SK-N-SH treated with all-trans-retinoic acid at 6 μM for 48 hours (cell line): ENCODE measurements around the gene DLG5.

Experiments
- ATAC-seq: fragments of 200-7000 bp; cut with Tn5 transposase; 3 replicates; pipeline ENCODE4 v1.9.1; 2020; ENCODE audit warnings: mild to moderate bottlenecking, moderate library complexity
- ARNTL ChIP-seq: fragments of 450-650 bp; formaldehyde crosslinking; IDR thresholded peaks from 2 replicates; pipeline ENCODE4 v1.5.0; 2020; ENCODE audit warnings: low read depth, mild to moderate bottlenecking, moderate library complexity, borderline replicate concordance
- BACH2 ChIP-seq: fragments of 250-450 bp; sonication (Bioruptor Pico); IDR thresholded peaks from 2 replicates; pipeline ENCODE4 v1.9.0; 2021; ENCODE audit warnings: mild to moderate bottlenecking, borderline replicate concordance
- CSDC2 ChIP-seq: fragments of 250-450 bp; sonication (Bioruptor Pico); IDR thresholded peaks from 2 replicates; pipeline ENCODE4 v1.5.0; 2020; ENCODE audit warnings: mild to moderate bottlenecking, moderate library complexity
- CSRNP3 ChIP-seq: fragments of 250-450 bp; sonication (Bioruptor Pico); IDR thresholded peaks from 2 replicates; pipeline ENCODE4 v1.5.1; 2021; ENCODE audit warnings: mild to moderate bottlenecking, moderate library complexity
- ESRRG ChIP-seq: fragments of 250-450 bp; sonication (Bioruptor Pico); IDR thresholded peaks from 2 replicates; pipeline ENCODE4 v1.6.1; 2021; ENCODE audit warnings: mild to moderate bottlenecking
- GLIS3 ChIP-seq: fragments of 250-450 bp; sonication (Bioruptor Pico); IDR thresholded peaks from 2 replicates; pipeline ENCODE4 v1.5.0; 2020; ENCODE audit warnings: mild to moderate bottlenecking, moderate library complexity
- ISL1 ChIP-seq: fragments of 250-450 bp; sonication (Bioruptor Pico); IDR thresholded peaks from 2 replicates; pipeline ENCODE4 v2.1.2; 2022; ENCODE audit warnings: mild to moderate bottlenecking, moderate library complexity
- OSR1 ChIP-seq: fragments of 250-450 bp; sonication (Bioruptor Pico); IDR thresholded peaks from 2 replicates; pipeline ENCODE4 v1.8.0; 2022; ENCODE audit warnings: moderate library complexity, mild to moderate bottlenecking, inconsistent platforms
- PATZ1 ChIP-seq: fragments of 250-450 bp; sonication (Bioruptor Pico); IDR thresholded peaks from 2 replicates; pipeline ENCODE4 v1.8.0; 2020; ENCODE audit warnings: mild to moderate bottlenecking, moderate library complexity, borderline replicate concordance
- POU6F1 ChIP-seq: fragments of 250-450 bp; sonication (Bioruptor Pico); IDR thresholded peaks from 2 replicates; pipeline ENCODE4 v1.8.0; 2021; ENCODE audit warnings: low read depth, mild to moderate bottlenecking, moderate library complexity, borderline replicate concordance
- PPARA ChIP-seq: fragments of 250-450 bp; sonication (Bioruptor Pico); IDR thresholded peaks from 2 replicates; pipeline ENCODE4 v1.5.0; 2020; ENCODE audit warnings: mild to moderate bottlenecking, borderline replicate concordance
- RARB ChIP-seq: fragments of 250-450 bp; sonication (Bioruptor Pico); IDR thresholded peaks from 2 replicates; pipeline ENCODE4 v1.8.0; 2021; ENCODE audit warnings: mild to moderate bottlenecking, moderate library complexity
- SNAI2 ChIP-seq: fragments of 250-450 bp; sonication (Bioruptor Pico); IDR thresholded peaks from 2 replicates; pipeline ENCODE4 v1.5.0; 2020; ENCODE audit warnings: mild to moderate bottlenecking, moderate library complexity
- TCF4 ChIP-seq: fragments of 250-450 bp; sonication (Bioruptor Pico); IDR thresholded peaks from 2 replicates; pipeline ENCODE4 v1.8.0; 2021; ENCODE audit warnings: mild to moderate bottlenecking, moderate library complexity, borderline replicate concordance
- TOX ChIP-seq: fragments of 250-450 bp; sonication (Bioruptor Pico); IDR thresholded peaks from 2 replicates; pipeline ENCODE4 v1.8.0; 2021; ENCODE audit warnings: mild to moderate bottlenecking, moderate library complexity, borderline replicate concordance
- ZC3H10 ChIP-seq: fragments of 250-450 bp; sonication (Bioruptor Pico); IDR thresholded peaks from 2 replicates; pipeline ENCODE4 v1.5.1; 2021; ENCODE audit warnings: mild to moderate bottlenecking, moderate library complexity
- ZFP3 ChIP-seq: fragments of 250-450 bp; sonication (Bioruptor Pico); IDR thresholded peaks from 2 replicates; pipeline ENCODE4 v1.5.0; 2020; ENCODE audit warnings: mild to moderate bottlenecking, moderate library complexity
- ZFP30 ChIP-seq: fragments of 450-650 bp; formaldehyde crosslinking; IDR thresholded peaks from 2 replicates; pipeline ENCODE4 v1.5.0; 2022; ENCODE audit warnings: mild to moderate bottlenecking, moderate library complexity
- ZNF565 ChIP-seq: fragments of 450-650 bp; formaldehyde crosslinking; conservative IDR thresholded peaks from 2 replicates; pipeline ENCODE4 v1.5.0; 2020; ENCODE audit warnings: low read depth, mild to moderate bottlenecking, moderate library complexity
- ZNF70 ChIP-seq: fragments of 450-650 bp; formaldehyde crosslinking; IDR thresholded peaks from 2 replicates; pipeline ENCODE4 v1.5.0; 2020; ENCODE audit warnings: mild to moderate bottlenecking, moderate library complexity
- ZNF8 ChIP-seq: fragments of 450-650 bp; formaldehyde crosslinking; IDR thresholded peaks from 2 replicates; pipeline ENCODE4 v1.5.0; 2020; ENCODE audit warnings: mild to moderate bottlenecking, moderate library complexity
- TF ChIP-seq, protein P1 (sequence below): fragments of 250-450 bp; sonication (Bioruptor Pico); IDR thresholded peaks from 2 replicates; pipeline ENCODE4 v1.5.0; 2020; ENCODE audit warnings: mild to moderate bottlenecking, moderate library complexity
- TF ChIP-seq, protein P2 (sequence below): fragments of 250-450 bp; sonication (Bioruptor Pico); IDR thresholded peaks from 2 replicates; pipeline ENCODE4 v1.5.1; 2020; ENCODE audit warnings: low read depth, mild to moderate bottlenecking, moderate library complexity

Gene DLG5

GRCh38 chr10:77784856-77785255, 141.7 kb downstream of the DLG5 start:
- ATAC-seq, result no peak
- TF ChIP-seq ISL1 (CRISPR knock-in tag) (no peak), ZNF8 (CRISPR knock-in tag) (no peak), GLIS3 (CRISPR knock-in tag) (no peak), CSRNP3 (CRISPR knock-in tag) (no peak), ESRRG (CRISPR knock-in tag) (no peak), ZFP3 (CRISPR knock-in tag) (no peak), POU6F1 (CRISPR knock-in tag) (no peak), BACH2 (no peak), ZNF70 (CRISPR knock-in tag) (no peak), PPARA (CRISPR knock-in tag) (no peak), OSR1 (CRISPR knock-in tag) (no peak), ARNTL (CRISPR knock-in tag) (no peak), ZNF565 (CRISPR knock-in tag) (no peak)
- TF ChIP-seq, protein P1, sequence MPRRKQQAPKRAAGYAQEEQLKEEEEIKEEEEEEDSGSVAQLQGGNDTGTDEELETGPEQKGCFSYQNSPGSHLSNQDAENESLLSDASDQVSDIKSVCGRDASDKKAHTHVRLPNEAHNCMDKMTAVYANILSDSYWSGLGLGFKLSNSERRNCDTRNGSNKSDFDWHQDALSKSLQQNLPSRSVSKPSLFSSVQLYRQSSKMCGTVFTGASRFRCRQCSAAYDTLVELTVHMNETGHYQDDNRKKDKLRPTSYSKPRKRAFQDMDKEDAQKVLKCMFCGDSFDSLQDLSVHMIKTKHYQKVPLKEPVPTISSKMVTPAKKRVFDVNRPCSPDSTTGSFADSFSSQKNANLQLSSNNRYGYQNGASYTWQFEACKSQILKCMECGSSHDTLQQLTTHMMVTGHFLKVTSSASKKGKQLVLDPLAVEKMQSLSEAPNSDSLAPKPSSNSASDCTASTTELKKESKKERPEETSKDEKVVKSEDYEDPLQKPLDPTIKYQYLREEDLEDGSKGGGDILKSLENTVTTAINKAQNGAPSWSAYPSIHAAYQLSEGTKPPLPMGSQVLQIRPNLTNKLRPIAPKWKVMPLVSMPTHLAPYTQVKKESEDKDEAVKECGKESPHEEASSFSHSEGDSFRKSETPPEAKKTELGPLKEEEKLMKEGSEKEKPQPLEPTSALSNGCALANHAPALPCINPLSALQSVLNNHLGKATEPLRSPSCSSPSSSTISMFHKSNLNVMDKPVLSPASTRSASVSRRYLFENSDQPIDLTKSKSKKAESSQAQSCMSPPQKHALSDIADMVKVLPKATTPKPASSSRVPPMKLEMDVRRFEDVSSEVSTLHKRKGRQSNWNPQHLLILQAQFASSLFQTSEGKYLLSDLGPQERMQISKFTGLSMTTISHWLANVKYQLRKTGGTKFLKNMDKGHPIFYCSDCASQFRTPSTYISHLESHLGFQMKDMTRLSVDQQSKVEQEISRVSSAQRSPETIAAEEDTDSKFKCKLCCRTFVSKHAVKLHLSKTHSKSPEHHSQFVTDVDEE (CRISPR knock-in tag), result no peak

DNA sequence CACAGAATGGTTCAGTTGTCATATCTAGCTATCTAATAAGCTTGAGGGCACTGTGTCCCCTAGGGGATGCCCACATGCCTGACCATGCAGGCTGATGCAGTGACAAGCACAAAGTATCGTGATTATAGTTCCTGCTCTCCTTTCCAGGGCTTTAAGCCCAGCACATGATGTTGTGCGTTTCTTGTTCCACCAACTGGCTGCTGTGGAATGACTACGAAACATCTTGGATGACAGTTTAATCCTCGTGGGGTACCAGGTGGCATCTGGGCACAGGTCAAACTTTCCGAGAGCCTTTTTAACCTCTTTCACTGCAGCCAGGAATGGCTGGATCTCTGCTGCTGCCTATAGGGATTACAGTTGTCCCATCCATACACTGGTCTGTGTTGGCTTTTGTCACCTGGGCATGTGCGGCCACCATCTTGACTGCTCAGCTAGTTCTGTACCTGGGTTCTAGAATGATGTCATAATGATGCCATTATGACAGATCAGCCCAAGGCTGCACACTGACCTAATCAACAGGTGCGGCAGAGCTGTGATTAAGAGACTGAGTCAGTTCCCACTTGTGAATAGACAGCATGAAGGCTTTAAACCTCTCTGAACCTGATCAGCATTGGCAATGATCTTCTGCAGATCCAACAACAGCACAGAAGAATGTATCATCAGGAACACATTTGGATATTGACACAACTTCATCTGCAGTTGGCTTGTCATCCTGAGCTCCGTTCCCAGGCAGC, 144.1 kb downstream of the DLG5 start:
- TF ChIP-seq ZNF8 (CRISPR knock-in tag), result no peak
- TF ChIP-seq PPARA (CRISPR knock-in tag), result no peak
- TF ChIP-seq, protein P2, sequence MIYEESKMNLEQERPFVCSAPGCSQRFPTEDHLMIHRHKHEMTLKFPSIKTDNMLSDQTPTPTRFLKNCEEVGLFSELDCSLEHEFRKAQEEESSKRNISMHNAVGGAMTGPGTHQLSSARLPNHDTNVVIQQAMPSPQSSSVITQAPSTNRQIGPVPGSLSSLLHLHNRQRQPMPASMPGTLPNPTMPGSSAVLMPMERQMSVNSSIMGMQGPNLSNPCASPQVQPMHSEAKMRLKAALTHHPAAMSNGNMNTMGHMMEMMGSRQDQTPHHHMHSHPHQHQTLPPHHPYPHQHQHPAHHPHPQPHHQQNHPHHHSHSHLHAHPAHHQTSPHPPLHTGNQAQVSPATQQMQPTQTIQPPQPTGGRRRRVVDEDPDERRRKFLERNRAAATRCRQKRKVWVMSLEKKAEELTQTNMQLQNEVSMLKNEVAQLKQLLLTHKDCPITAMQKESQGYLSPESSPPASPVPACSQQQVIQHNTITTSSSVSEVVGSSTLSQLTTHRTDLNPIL (CRISPR knock-in tag), result no peak
- no peak for TF ChIP-seq ZFP3 (CRISPR knock-in tag)
- TF ChIP-seq PATZ1 (CRISPR knock-in tag), result no peak
- TF ChIP-seq GLIS3 (CRISPR knock-in tag), result no peak
- no peak for TF ChIP-seq ARNTL (CRISPR knock-in tag)
- no peak for TF ChIP-seq POU6F1 (CRISPR knock-in tag)
- TF ChIP-seq ZNF565 (CRISPR knock-in tag), result no peak
- no peak for TF ChIP-seq TOX (CRISPR knock-in tag)
- no peak for TF ChIP-seq ZNF70 (CRISPR knock-in tag)
- no peak for TF ChIP-seq SNAI2 (CRISPR knock-in tag)
- TF ChIP-seq ZFP30, result no peak
- no peak for TF ChIP-seq ZC3H10
- TF ChIP-seq ISL1 (CRISPR knock-in tag), result no peak
- TF ChIP-seq TCF4 (CRISPR knock-in tag), result no peak
- no peak for TF ChIP-seq CSDC2 (CRISPR knock-in tag)
- no peak for TF ChIP-seq OSR1 (CRISPR knock-in tag)
- TF ChIP-seq, protein P1 (CRISPR knock-in tag), result no peak
- no peak for TF ChIP-seq RARB (CRISPR knock-in tag)
- ATAC-seq, result no peak
